ENCODE results near the gene UBE2J1.

Gene UBE2J1

GRCh38 chr6:89364586-89364985 lies 12.1 kb upstream of the UBE2J1 start:
- DNase-seq (ENCODE audit: low read depth in 3 of 3) = no peak

GRCh38 chr6:89361171-89361570 lies 8.6 kb upstream of the UBE2J1 start:
- DNase-seq (ENCODE audit: low read depth in 3 of 3) = no peak

- no peak for DNase-seq (ENCODE audit: low read depth in 3 of 3)
Measured at GRCh38 chr6:89360415-89360999, 8.0 kb upstream of the UBE2J1 start.

- no peak for DNase-seq (ENCODE audit: low read depth in 3 of 3)
Measured at GRCh38 chr6:89359561-89359960, 7.0 kb upstream of the UBE2J1 start.

GRCh38 chr6:89357390-89357789 lies 4.9 kb upstream of the UBE2J1 start:
- no peak for DNase-seq (ENCODE audit: low read depth in 3 of 3)

GRCh38 chr6:89356642-89357170 lies 4.2 kb upstream of the UBE2J1 start:
- DNase-seq (ENCODE audit: low read depth in 3 of 3) = no peak

GRCh38 chr6:89355511-89356194 lies 3.1 kb upstream of the UBE2J1 start:
- DNase-seq (ENCODE audit: low read depth in 3 of 3) = no peak

- no peak for DNase-seq (ENCODE audit: low read depth in 3 of 3)
Measured at GRCh38 chr6:89353702-89354392, 1.3 kb upstream of the UBE2J1 start.

- no peak for DNase-seq (ENCODE audit: low read depth in 3 of 3)
Measured at GRCh38 chr6:89353118-89353556, 615 bp upstream of the UBE2J1 start.

- no peak for DNase-seq (ENCODE audit: low read depth in 3 of 3)
Measured at GRCh38 chr6:89351671-89352277, 748 bp downstream of the UBE2J1 start.

GRCh38 chr6:89350281-89350966 lies 2.1 kb downstream of the UBE2J1 start:
- DNase-seq (ENCODE audit: low read depth in 3 of 3) = no peak

- DNase-seq (ENCODE audit: low read depth in 3 of 3) = no peak
Measured at GRCh38 chr6:89348372-89348771, 4.2 kb downstream of the UBE2J1 start.

- DNase-seq (ENCODE audit: low read depth in 3 of 3) = no peak
Measured at GRCh38 chr6:89347825-89348224, 4.7 kb downstream of the UBE2J1 start.

GRCh38 chr6:89346433-89346832 lies 6.1 kb downstream of the UBE2J1 start:
- no peak for DNase-seq (ENCODE audit: low read depth in 3 of 3)

GRCh38 chr6:89339565-89339964 lies 13.0 kb downstream of the UBE2J1 start:
- DNase-seq (ENCODE audit: low read depth in 3 of 3) = no peak

GRCh38 chr6:89335164-89335563 lies 17.4 kb downstream of the UBE2J1 start:
- DNase-seq (ENCODE audit: low read depth in 3 of 3) = no peak

GRCh38 chr6:89330910-89331309 lies 21.6 kb downstream of the UBE2J1 start:
- DNase-seq (ENCODE audit: low read depth in 3 of 3) = no peak

- DNase-seq (ENCODE audit: low read depth in 3 of 3) = no peak
Measured at GRCh38 chr6:89328976-89329375, 23.5 kb downstream of the UBE2J1 start.

- no peak for DNase-seq (ENCODE audit: low read depth in 3 of 3)
Measured at GRCh38 chr6:89324304-89324703, 28.2 kb downstream of the UBE2J1 start.

GRCh38 chr6:89323511-89323971 lies 29.0 kb downstream of the UBE2J1 start:
- no peak for DNase-seq (ENCODE audit: low read depth in 3 of 3)

GRCh38 chr6:89321131-89321970 lies 31.2 kb downstream of the UBE2J1 start:
- no peak for DNase-seq (ENCODE audit: low read depth in 3 of 3)

All from stimulated activated CD4-positive, alpha-beta T cell treated with anti-CD3 and anti-CD28 coated beads, TNF-alpha, amount 100 ng/mL, for 24 hours (primary cell).